ENCODE results near the gene SLC38A10. TPM values are rescaled to one million over a fixed set of nuclear protein-coding genes. Genes with fewer than 3 reads are reported as not detected.

Gene SLC38A10
- total and polyA plus RNA-seq, 2 of the 4 experiments (the other 2 are of a cell fraction) = 12.7 to 46.7 TPM

GRCh38 chr17:81270279-81270678 lies 24.8 kb downstream of the SLC38A10 start:
- Histone ChIP-seq H2BK20ac (ENCODE audit: low read depth, low read length) (no peak overlapping the region), H3K4me1 (ENCODE audit: control insufficient read depth, insufficient read depth, low read length) (no peaks in the 10 kb centered on the region), H3K18ac (ENCODE audit: low read depth, low read length) (no peak overlapping the region), H4K8ac (ENCODE audit: low read depth in 2 of 2, low read length in 2 of 2) (no peak overlapping the region), H3K4ac (ENCODE audit: low read depth, low read length) (no peak overlapping the region), H3K36me3 (ENCODE audit: control insufficient read depth, insufficient read depth, low read length) (peaks cover 65% of the 10 kb centered on the region), H2AK5ac (ENCODE audit: low read depth, low read length) (no peak overlapping the region), H2BK120ac (ENCODE audit: low read depth, low read length) (no peak overlapping the region), H3K9ac (ENCODE audit: low read depth, low read length) (no peak overlapping the region), H3K27me3 (ENCODE audit: control insufficient read depth, insufficient read depth, low read length) (no peaks in the 10 kb centered on the region), H3K23ac (ENCODE audit: low read depth, low read length) (no peak overlapping the region), H4K91ac (ENCODE audit: insufficient read depth, low read depth, low read length) (no peak overlapping the region), H3K4me2 (ENCODE audit: low read depth, low read length) (no peak overlapping the region), H2AFZ (replicated peaks; ENCODE audit: low read length, poor library complexity) (no peak overlapping the region), H4K5ac (ENCODE audit: low read depth, low read length) (no peak overlapping the region), H2BK15ac (ENCODE audit: low read depth, low read length) (no peak overlapping the region), H3K14ac (replicated peaks; ENCODE audit: low read depth, low read length) (no peak overlapping the region), H2BK5ac (ENCODE audit: low read depth, low read length, poor library complexity, severe bottlenecking) (no peak overlapping the region), H3K4me3 (ENCODE audit: insufficient read depth, low read depth, low read length) (no peak overlapping the region), H3K79me1 (ENCODE audit: low read depth in 1 of 2, low read length in 2 of 2) (peaks cover 0 to 16% of the 10 kb centered on the region in 2 experiments; a peak in 3 of 4 replicates), H3K56ac (ENCODE audit: extremely low read depth, insufficient read depth, low read length) (no peak overlapping the region), H3K27ac (ENCODE audit: insufficient read depth, low read length) (no peak overlapping the region), H3K9me3 (ENCODE audit: control insufficient read depth, insufficient read depth, low read length) (no peaks in the 10 kb centered on the region), H4K20me1 (ENCODE audit: insufficient read depth, low read length) (no peaks in the 10 kb centered on the region), H2AK9ac (replicated peaks; ENCODE audit: low read depth, low read length, poor library complexity) (no peak overlapping the region), H3K9me1 (ENCODE audit: insufficient read depth, low read length) (peaks cover 5% of the 10 kb centered on the region; the same call in 1 of the 2 replicates)
- intact Hi-C loops (cut with micrococcal nuclease) = no loop called here
- TF ChIP-seq BHLHE40 (IDR thresholded peaks at IDR 0.05; ENCODE audit: low read depth, low read length) (no peak), MAZ (IDR thresholded peaks at IDR 0.05; ENCODE audit: borderline replicate concordance, low read depth, low read length) (no peak), SMC3 (IDR thresholded peaks at IDR 0.05; ENCODE audit: low read depth, low read length) (no peak), MAFK (IDR thresholded peaks at IDR 0.05; ENCODE audit: low read depth, low read length) (no peak), POLR2A (IDR thresholded peaks at IDR 0.05; ENCODE audit: low read depth, low read length) (no peak), RFX5 (IDR thresholded peaks at IDR 0.05; ENCODE audit: low read depth, low read length) (no peak), RCOR1 (IDR thresholded peaks at IDR 0.05; ENCODE audit: insufficient replicate concordance, low read length) (no peak), RAD21 (IDR thresholded peaks at IDR 0.05; ENCODE audit: low read length) (no peak), CTCF (conservative IDR thresholded peaks at IDR 0.05; ENCODE audit: low read depth, low read length) (no peak), USF2 (IDR thresholded peaks at IDR 0.05; ENCODE audit: low read depth, low read length) (no peak), MXI1 (IDR thresholded peaks at IDR 0.05; ENCODE audit: borderline replicate concordance, low read depth, low read length) (no peak), CHD1 (IDR thresholded peaks at IDR 0.05; ENCODE audit: low read depth, low read length) (no peak), ELK1 (IDR thresholded peaks at IDR 0.05; ENCODE audit: borderline replicate concordance, low read depth, low read length) (no peak), FOS (IDR thresholded peaks at IDR 0.05; ENCODE audit: low read depth, low read length) (no peak), NFE2L2 (IDR thresholded peaks at IDR 0.05; ENCODE audit: low read depth, low read length) (no peak), CEBPB (IDR thresholded peaks at IDR 0.05; ENCODE audit: low read depth, low read length) (no peak)
- CTCF ChIA-PET = no interaction called here
- dilution Hi-C loops (cut with HindIII; ENCODE audit: low sequenced_read_pairs, unreplicated experiment) = no loop called here
- in situ Hi-C loops (cut with MboI; ENCODE audit: low sequenced_read_pairs) = no loop called here
- no TSS peak for BruUV-seq (replicated peaks)
- WGBS, 2 experiments (ENCODE audit: extremely low coverage in 2 of 2, insufficient read length in 1 of 2) = 96% methylated on average over 10 of the region's 18 CpGs; no CpG with 5 or more reads in 1 of the 2 experiments
- POLR2A ChIA-PET (ENCODE audit: unreplicated experiment) = no interaction called here
- DNase-seq (no peak), ATAC-seq (ENCODE audit: low read depth) (no peak)

Data from IMR-90 (cell line).